HEK293T (cell line): ENCODE data around the gene LRRC36.

Experiments
- CTCF ChIA-PET: fragments of 350-600 bp; formaldehyde crosslinking; extraction: SDS; loops from one replicate; lab custom pipeline; 2021; ENCODE audit warnings: antibody characterized with exemption, inconsistent platforms; lab: Yijun Ruan, JAX
- POLR2A ChIA-PET: fragments of 350-600 bp; formaldehyde crosslinking; extraction: SDS; loops from one replicate; lab custom pipeline; 2020; ENCODE audit warnings: antibody characterized with exemption, inconsistent platforms; lab: Yijun Ruan, JAX
- DNase-seq: peaks from one replicate; pipeline ENCODE4 v3.0.0; 2012; ENCODE audit warnings: mixed read lengths; ENCODE audit errors: extremely low spot score
- ARNT ChIP-seq: fragments of 450-650 bp; IDR thresholded peaks from 2 replicates; pipeline ENCODE4 v1.6.1; 2017; ENCODE audit warnings: mild to moderate bottlenecking
- BHLHE40 ChIP-seq: fragments of 450-650 bp; IDR thresholded peaks from 2 replicates; pipeline ENCODE4 v1.6.1; 2016; ENCODE audit warnings: mild to moderate bottlenecking, moderate library complexity, borderline replicate concordance
- CTBP1 ChIP-seq: fragments of 450-650 bp; IDR thresholded peaks from 2 replicates; pipeline ENCODE4 v1.6.1; 2016; ENCODE audit warnings: borderline replicate concordance
- ELF4 ChIP-seq: fragments of 450-650 bp; IDR thresholded peaks from 2 replicates; pipeline ENCODE4 v1.6.1; 2017; ENCODE audit warnings: antibody characterized with exemption
- FOXA1 ChIP-seq: fragments of 450-650 bp; IDR thresholded peaks from 2 replicates; pipeline ENCODE4 v1.6.1; 2016; ENCODE audit warnings: mild to moderate bottlenecking
- FOXK2 ChIP-seq: fragments of 450-650 bp; IDR thresholded peaks from 2 replicates; pipeline ENCODE4 v1.6.1; 2016; ENCODE audit warnings: mild to moderate bottlenecking
- FOXM1 ChIP-seq: fragments of 450-650 bp; IDR thresholded peaks from 2 replicates; pipeline ENCODE4 v1.6.1; 2017; ENCODE audit warnings: mild to moderate bottlenecking, borderline replicate concordance
- HDGF ChIP-seq: fragments of 450-650 bp; IDR thresholded peaks from 2 replicates; pipeline ENCODE4 v1.6.1; 2017; ENCODE audit warnings: antibody characterized with exemption, borderline replicate concordance
- L3MBTL2 ChIP-seq: fragments of 450-650 bp; conservative IDR thresholded peaks from 2 replicates; pipeline ENCODE4 v1.6.1; 2016; ENCODE audit warnings: mild to moderate bottlenecking
- LEF1 ChIP-seq: fragments of 450-650 bp; IDR thresholded peaks from 2 replicates; pipeline ENCODE4 v1.6.1; 2017; ENCODE audit warnings: mild to moderate bottlenecking, borderline replicate concordance
- NFRKB ChIP-seq: fragments of 450-650 bp; IDR thresholded peaks from 2 replicates; pipeline ENCODE4 v1.6.1; 2016; ENCODE audit warnings: mild to moderate bottlenecking, moderate library complexity
- PKNOX1 ChIP-seq: fragments of 450-650 bp; IDR thresholded peaks from 2 replicates; pipeline ENCODE4 v1.6.1; 2016
- SP1 ChIP-seq: fragments of 450-650 bp; IDR thresholded peaks from 2 replicates; pipeline ENCODE4 v1.6.1; 2017
- SUZ12 ChIP-seq: fragments of 450-650 bp; IDR thresholded peaks from 2 replicates; pipeline ENCODE4 v1.6.1; 2016; ENCODE audit warnings: mild to moderate bottlenecking
- TARDBP ChIP-seq: fragments of 450-650 bp; IDR thresholded peaks from 2 replicates; pipeline ENCODE4 v1.6.1; 2016
- ZNF384 ChIP-seq: fragments of 450-650 bp; IDR thresholded peaks from 2 replicates; pipeline ENCODE4 v1.6.1; 2016

Gene LRRC36

GRCh38 chr16:67430504-67430976 is 103.9 kb downstream of the LRRC36 start:
- no peak for TF ChIP-seq BHLHE40
- no peak for TF ChIP-seq ZNF384
- peak; percentile 70; the same call in 1 of the 2 replicates for TF ChIP-seq L3MBTL2
- no peak for TF ChIP-seq TARDBP
- TF ChIP-seq PKNOX1 = no peak
- no peak for TF ChIP-seq CTBP1
- ChIA-PET CTCF (interaction anchor here (2.0 kb wide), 1 partner anchor 50 kb away, joined by 9 read pairs; the partner anchor contains the start of gene ATP6V0D1), POLR2A (interaction anchor here (0.6 to 1.6 kb wide), 3 partner anchors 10 to 33 kb away, joined by 3 to 4 read pairs (median 3); no protein-coding TSS in a partner anchor)
- DNase-seq = no peak

- DNase-seq = peak; percentile 65
- ChIA-PET POLR2A (interaction anchor here (0.6 to 1.6 kb wide), 3 partner anchors 10 to 32 kb away, joined by 3 to 4 read pairs (median 3); no protein-coding TSS in a partner anchor), CTCF (interaction anchor here (1.0 to 2.0 kb wide), 2 partner anchors 35 to 49 kb away, joined by 3 to 9 read pairs; partner anchors contain the start of gene ATP6V0D1)
- TF ChIP-seq ZNF384 = no peak
- no peak for TF ChIP-seq FOXM1
- no peak for TF ChIP-seq FOXA1
- no peak for TF ChIP-seq BHLHE40
- no peak for TF ChIP-seq L3MBTL2
- no peak for TF ChIP-seq SUZ12
- no peak for TF ChIP-seq SP1
- no peak for TF ChIP-seq FOXK2
- TF ChIP-seq NFRKB = no peak
- TF ChIP-seq HDGF = no peak
- TF ChIP-seq TARDBP = no peak
- no peak for TF ChIP-seq ELF4
- no peak for TF ChIP-seq PKNOX1
- no peak for TF ChIP-seq CTBP1
Observed at GRCh38 chr16:67430977-67431774, 104.6 kb downstream of the LRRC36 start, which contains the start of gene HSD11B2. TSS of gene HSD11B2 (plus strand) at chr16:67431121. CDS start at chr16:67431249, 128 bp downstream.

GRCh38 chr16:67431775-67432505 is 105.3 kb downstream of the LRRC36 start:
- TF ChIP-seq ZNF384 (no peak), LEF1 (no peak), HDGF (no peak), FOXK2 (no peak), CTBP1 (no peak), BHLHE40 (no peak), ELF4 (no peak), SP1 (no peak), FOXM1 (no peak), ARNT (no peak), FOXA1 (no peak), NFRKB (no peak), TARDBP (no peak), PKNOX1 (no peak)
- ChIA-PET CTCF (interaction anchor here (1.0 to 2.0 kb wide), 2 partner anchors 34 to 48 kb away, joined by 3 to 9 read pairs; partner anchors contain the start of gene ATP6V0D1), POLR2A (interaction anchor here (1.6 kb wide), 1 partner anchor 25 kb away, joined by 4 read pairs; no protein-coding TSS in a partner anchor)
- DNase-seq = no peak

GRCh38 chr16:67432506-67432890 is 105.9 kb downstream of the LRRC36 start:
- no peak for DNase-seq
- CTCF ChIA-PET = interaction anchor here (1.0 to 2.0 kb wide), 2 partner anchors 33 to 48 kb away, joined by 3 to 9 read pairs; partner anchors contain the start of gene ATP6V0D1
- POLR2A ChIA-PET = no interaction called here
- TF ChIP-seq FOXK2 = no peak
- TF ChIP-seq TARDBP = no peak
- no peak for TF ChIP-seq NFRKB
- TF ChIP-seq HDGF = no peak
- TF ChIP-seq PKNOX1 = no peak
- TF ChIP-seq SP1 = no peak
- no peak for TF ChIP-seq FOXM1
- no peak for TF ChIP-seq BHLHE40
- TF ChIP-seq ELF4 = no peak
- TF ChIP-seq SUZ12 = no peak
- no peak for TF ChIP-seq FOXA1
- TF ChIP-seq ARNT = no peak
- no peak for TF ChIP-seq L3MBTL2
- TF ChIP-seq LEF1 = no peak
- no peak for TF ChIP-seq CTBP1
- TF ChIP-seq ZNF384 = no peak
